Astrocyte (in vitro differentiated cells and primary cell): ENCODE data around the gene STK36.

Experiments used
- CTCF ChIP-seq: IDR thresholded peaks from 2 replicates; pipeline ENCODE4 v1.5.1; 2011; ENCODE audit warnings: low read depth, mild to moderate bottlenecking, inconsistent platforms, low read length, moderate library complexity; ENCODE audit not compliant: insufficient read depth
- EZH2 ChIP-seq: IDR thresholded peaks from 2 replicates; pipeline ENCODE4 v1.6.1; 2012; ENCODE audit warnings: mild to moderate bottlenecking, low read length, inconsistent platforms; ENCODE audit not compliant: insufficient read depth

DNA sequence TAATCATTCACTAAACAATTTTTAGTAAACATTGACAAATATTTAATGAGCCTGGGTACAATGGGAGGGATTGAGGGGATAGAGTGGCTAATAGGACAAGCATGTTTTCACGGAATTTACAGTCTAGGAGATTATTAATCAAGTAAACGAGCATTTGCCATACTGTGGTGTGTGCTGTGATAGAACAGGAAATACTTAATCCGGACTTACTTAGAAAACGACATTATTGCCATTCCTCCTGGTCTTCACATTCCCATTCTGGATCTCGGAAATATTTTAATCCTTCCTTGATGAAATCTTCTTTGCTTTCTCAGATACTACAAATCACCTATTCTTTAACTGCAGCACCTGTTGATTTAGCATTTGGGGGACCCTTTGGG lies 39.7 kb downstream of the STK36 start:
- TF ChIP-seq CTCF = no peak
- TF ChIP-seq EZH2 = no peak
